AML-193 (cell line): ENCODE data around the gene GOSR1.
"Not testable (repeated sequence)": the region's sequence is repeated elsewhere in the genome, so short reads cannot be mapped to it uniquely, and the experiment has no call there.

ENCODE experiments used
- DNase-seq, 2 experiments: peaks; one replicate each; lab custom pipeline; 2025; lab: John Stamatoyannopoulos, UW

The GOSR1 gene

DNA sequence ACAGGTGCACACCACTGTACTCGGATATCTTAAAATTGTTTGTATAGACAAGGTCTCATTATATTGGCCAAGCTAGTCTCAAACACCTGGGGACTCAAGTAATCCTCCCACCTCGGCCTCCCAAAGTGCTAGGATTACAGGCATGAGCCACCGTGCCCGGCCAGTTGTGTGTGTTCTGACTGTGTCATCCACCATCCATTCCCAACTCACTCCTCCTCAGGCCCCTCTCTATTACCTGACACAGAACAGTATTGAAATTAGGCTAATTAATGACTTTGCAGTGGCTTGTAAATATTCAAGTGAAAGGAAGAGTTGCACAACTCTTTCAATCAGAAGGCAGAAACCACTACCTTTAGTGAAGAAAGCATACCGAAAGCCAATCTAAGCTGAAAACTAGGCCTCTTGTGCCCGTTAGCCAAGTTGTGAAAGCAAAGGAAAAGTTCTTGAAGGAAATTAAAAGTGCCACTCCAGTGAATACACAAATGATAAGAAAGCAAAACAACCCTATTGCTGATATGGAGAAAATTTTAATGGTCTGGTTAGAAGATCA is 28.7 kb downstream of the GOSR1 start:
- DNase-seq: no peak

GRCh38 chr17:30506481-30506880 is 29.3 kb downstream of the GOSR1 start:
- no peak for DNase-seq

- no peak for DNase-seq
Measured at GRCh38 chr17:30513346-30513745, 36.1 kb downstream of the GOSR1 start.

- DNase-seq: no peak
Measured at GRCh38 chr17:30514895-30515596, 37.8 kb downstream of the GOSR1 start.

GRCh38 chr17:30517786-30518185 is 40.6 kb downstream of the GOSR1 start:
- DNase-seq: no peak

GRCh38 chr17:30519166-30519565 is 42.0 kb downstream of the GOSR1 start:
- DNase-seq: no peak

DNA sequence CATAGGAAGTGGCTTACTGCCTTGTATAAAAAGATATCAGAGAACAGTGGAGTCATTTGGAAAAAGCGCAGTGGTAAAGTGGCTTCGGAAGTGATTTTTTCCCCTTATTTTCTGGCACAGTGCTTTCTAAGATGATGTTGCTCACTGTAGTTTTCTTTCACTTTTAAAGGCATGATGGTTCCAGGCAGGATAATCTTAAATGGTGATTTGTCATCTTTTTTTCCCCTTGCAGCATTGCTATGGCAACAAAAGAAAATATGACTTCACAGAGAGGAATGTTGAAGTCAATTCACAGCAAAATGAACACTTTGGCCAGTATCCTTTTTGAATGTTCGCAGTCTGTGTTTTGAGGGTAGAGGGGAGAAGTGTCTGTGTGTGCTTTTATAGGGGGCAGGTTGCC is 42.5 kb downstream of the GOSR1 start:
- no peak for DNase-seq

DNA sequence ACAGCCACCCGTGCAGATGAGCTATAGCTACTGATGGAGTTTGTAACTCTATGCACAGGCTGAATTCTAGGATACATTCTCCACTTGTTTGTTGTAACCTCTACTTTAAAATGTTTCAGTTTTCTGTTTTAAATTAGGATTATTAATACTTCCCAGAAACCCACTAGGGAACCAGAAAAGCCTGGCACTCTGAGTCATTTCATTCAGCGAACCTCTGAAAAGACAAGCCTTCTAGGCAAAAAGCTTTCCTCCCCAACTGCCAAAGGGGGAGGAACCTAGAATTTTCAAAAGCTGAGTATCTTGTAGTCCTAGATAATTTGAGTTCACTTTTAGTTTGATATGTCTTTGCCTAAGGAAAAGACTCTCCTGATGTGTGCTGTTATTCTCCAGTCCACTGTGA is 43.2 kb downstream of the GOSR1 start:
- no peak for DNase-seq

- DNase-seq: no peak
Measured at GRCh38 chr17:30520882-30521281, 43.7 kb downstream of the GOSR1 start.

DNA sequence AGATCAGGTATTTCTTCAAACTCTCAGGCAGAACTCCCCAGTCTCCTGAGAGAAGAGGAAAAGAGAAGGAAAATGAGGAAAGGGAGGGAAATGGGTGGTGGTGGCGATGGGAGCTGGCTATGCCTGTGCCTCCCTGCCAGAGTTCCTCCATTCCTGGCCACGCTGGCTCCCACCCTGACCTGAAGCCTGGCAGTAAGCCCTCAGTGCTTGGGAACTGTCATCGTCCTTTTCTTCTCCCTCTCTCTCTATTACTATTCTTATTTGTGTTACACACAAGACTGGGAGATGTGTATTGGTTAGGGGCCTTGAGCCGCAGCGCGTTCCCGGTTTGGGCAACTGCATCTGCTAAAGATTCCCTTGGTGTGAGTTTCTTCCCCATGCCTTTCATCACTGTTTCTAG is 44.6 kb downstream of the GOSR1 start:
- DNase-seq: no peak

DNA sequence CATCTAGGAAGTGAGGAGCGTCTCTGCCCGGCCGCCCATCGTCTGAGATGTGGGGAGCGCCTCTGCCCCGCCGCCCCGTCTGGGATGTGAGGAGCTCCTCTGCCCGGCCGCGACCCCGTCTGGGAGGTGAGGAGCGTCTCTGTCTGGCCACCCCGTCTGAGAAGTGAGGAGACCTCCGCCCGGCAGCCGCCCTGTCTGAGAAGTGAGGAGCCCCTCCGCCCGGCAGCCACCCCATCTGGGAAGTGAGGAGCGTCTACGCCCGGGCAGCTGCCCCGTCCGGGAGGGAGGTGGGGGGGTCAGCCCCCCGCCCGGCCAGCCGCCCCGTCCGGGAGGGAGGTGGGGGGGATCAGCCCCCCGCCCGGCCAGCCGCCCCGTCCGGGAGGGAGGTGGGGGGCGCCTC is 46.0 kb downstream of the GOSR1 start:
- DNase-seq: not testable (repeated sequence)

DNA sequence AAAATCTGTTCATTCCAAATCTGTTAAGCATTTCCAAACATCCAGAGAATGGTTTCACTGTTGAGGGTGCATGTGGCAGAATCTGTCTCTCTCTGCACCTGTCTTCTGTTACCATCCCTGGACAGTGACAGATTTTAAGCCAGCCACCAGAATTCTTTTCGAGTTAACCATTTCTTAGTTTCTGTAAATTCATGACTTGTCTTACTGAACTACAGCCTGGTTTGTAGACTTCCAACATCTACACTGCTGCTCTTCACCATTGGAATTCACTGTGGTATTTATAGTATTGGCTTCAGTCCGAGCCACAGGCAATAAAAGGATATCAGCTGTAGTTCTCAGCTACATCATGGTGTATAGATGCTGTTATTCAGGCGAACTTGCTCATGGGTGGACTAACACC is 47.6 kb downstream of the GOSR1 start:
- DNase-seq: no peak

- DNase-seq: no peak
Measured at GRCh38 chr17:30526401-30526800, 49.2 kb downstream of the GOSR1 start.

GRCh38 chr17:30528701-30529100 is 51.5 kb downstream of the GOSR1 start:
- DNase-seq: not testable (repeated sequence)

DNA sequence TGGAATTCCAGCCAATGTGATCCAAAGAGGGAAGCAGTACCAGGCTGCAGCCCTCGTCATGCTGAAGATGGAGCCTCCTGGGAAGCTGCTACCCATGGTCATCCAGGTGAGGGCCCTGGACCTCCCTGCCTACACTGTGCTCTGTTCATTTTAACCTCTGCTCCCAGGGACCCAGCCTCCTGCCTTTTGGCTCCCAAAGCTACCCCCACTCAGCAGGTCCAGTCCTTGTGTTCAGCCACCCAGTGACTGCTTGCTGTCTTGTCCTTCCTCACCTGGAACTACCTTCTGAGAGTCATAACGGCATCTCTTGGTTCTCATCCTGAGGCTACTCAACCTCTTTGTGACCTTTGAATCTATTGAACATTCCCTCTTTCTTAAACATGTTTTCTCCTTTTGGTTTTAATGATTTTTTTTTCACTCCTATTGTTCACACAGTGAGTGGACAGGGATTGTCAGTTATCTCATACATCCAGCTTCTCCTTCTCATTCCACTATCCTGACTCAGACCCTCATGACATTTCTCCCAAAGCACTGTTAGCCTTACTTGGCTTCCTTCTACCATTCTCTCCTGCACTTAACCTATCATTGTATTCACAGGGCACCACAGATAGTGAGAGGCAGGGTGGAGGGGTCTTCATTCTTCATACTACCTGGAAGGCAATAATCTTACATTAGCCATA is 53.3 kb downstream of the GOSR1 start:
- no peak for DNase-seq

DNA sequence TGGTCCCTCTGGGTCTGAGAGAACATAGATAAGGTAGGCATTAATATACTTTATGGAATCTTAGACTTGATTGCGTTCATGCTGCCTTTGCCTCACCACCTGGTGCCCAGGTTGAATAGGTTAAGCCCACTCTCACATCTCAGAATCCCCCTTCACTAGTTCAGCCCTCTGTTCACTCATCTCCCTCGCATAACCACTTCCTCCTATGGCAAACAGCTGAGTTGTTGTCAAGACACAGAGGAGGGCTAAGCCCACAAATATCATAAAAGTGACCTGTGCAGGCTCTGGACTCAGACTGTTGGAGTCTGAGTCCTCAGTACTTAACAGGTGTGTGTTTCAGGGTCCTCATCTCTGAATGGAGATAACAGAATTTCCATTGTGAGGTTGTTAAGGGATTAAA is 55.7 kb downstream of the GOSR1 start:
- DNase-seq: no peak

DNA sequence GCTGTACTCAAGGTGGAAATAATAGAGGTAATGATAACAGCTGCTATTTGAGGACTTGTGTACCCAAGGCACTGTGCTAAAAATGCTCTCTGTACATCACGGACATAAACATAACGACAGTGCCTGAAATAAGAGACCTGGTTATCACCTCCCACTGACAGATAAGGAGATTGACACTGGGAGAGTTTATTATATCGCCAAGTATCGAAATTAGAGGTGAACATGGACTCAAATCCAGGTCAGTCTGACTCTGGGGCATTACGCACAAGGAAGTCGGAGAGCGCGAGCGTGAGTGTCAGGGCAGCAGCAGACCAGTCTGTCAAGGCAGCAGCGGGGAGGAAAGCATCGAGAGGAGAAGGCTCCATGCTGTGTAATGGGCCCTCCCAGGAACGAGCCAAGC is 57.1 kb downstream of the GOSR1 start:
- DNase-seq: no peak

GRCh38 chr17:30534938-30535921 is 58.0 kb downstream of the GOSR1 start:
- no peak for DNase-seq

DNA sequence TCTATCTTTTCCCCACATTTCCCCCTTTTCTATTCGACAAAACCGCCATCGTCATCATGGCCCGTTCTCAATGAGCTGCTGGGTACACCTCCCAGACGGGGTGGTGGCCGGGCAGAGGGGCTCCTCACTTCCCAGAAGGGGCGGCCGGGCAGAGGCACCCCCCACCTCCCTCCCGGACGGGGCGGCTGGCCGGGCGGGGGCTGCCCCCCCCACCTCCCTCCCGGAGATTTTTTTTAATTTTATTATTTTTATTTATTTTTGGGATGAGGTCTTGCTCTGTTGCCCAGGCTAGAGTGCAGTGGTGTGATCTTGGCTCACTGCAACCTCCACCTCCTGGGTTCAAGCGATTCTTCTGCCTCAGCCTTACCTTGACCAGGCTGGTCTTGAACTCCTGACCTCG is 59.6 kb downstream of the GOSR1 start:
- DNase-seq: not testable (repeated sequence)

- DNase-seq: not testable (repeated sequence)
Measured at GRCh38 chr17:30537667-30538066, 60.5 kb downstream of the GOSR1 start.

DNA sequence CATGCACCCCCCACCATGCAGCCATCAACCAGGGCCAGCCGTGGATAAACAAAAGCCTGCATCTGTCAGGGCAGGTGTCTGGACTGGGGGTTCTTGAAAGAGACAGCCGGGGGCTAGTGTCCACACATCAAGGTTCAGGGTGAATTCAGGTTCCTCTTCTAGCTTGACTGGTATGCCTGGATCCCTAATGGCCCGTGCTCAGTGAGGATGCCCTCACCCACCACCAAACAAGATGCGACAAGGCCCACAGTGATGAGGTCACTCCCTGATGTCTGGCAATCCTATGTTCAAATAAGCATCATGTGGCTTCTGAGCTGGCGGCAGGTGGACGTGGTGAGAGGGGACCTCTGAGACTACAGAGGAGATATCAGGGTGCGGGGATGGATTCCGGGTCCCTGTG is 64.6 kb downstream of the GOSR1 start:
- DNase-seq: no peak

DNA sequence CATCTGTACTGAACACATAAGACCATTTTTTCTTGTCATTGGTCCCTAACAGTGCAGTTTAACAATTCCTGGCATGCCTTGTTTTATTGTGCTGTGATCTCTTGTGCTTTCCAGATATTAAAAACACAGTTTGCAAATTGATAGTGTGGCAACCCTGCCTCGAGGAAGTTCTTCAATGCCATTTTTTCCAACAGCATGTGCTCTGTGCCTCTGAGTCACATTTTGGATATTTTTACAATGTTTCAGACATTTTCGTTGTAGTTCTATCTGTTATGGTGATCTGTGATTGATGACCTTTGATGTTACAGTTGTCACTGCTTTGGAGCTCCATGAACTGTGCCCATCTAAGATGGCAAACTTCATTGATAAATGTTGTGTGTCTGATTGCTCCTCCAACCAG is 66.2 kb downstream of the GOSR1 start:
- DNase-seq: no peak
